GM11168 (cell line): Measurements from ENCODE around the gene TSC2.

ENCODE experiments used
- in situ Hi-C: fragments of 300-500 bp; cut with MboI; formaldehyde crosslinking; loops from one replicate; pipeline ENCODE4 v1.12.0; 2022; ENCODE audit warnings: low sequenced_read_pairs; ENCODE audit not compliant: unreplicated experiment

The TSC2 gene

GRCh38 chr16:2081201-2082084, 33.7 kb downstream of the TSC2 start:
- in situ Hi-C loops = no loop called here

GRCh38 chr16:2082171-2082982, 34.6 kb downstream of the TSC2 start:
- in situ Hi-C loops = no loop called here

GRCh38 chr16:2082983-2083364, 35.2 kb downstream of the TSC2 start:
- in situ Hi-C loops = no loop called here

- in situ Hi-C loops = no loop called here
Measured at GRCh38 chr16:2083409-2083808, 35.6 kb downstream of the TSC2 start.

- in situ Hi-C loops = no loop called here
Measured at GRCh38 chr16:2083876-2084780, 36.3 kb downstream of the TSC2 start.

GRCh38 chr16:2084895-2085625, 37.3 kb downstream of the TSC2 start:
- in situ Hi-C loops = no loop called here

GRCh38 chr16:2085669-2086068, 37.9 kb downstream of the TSC2 start:
- in situ Hi-C loops = no loop called here

GRCh38 chr16:2086106-2086742, 38.4 kb downstream of the TSC2 start:
- in situ Hi-C loops = no loop called here

GRCh38 chr16:2086812-2087747, 39.3 kb downstream of the TSC2 start:
- in situ Hi-C loops = no loop called here

GRCh38 chr16:2087748-2088631, 40.2 kb downstream of the TSC2 start:
- in situ Hi-C loops = no loop called here

GRCh38 chr16:2088759-2089358, 41.1 kb downstream of the TSC2 start:
- in situ Hi-C loops = no loop called here

GRCh38 chr16:2089706-2090480, 42.1 kb downstream of the TSC2 start:
- in situ Hi-C loops = no loop called here

GRCh38 chr16:2090481-2090776, 42.6 kb downstream of the TSC2 start:
- in situ Hi-C loops = no loop called here

- in situ Hi-C loops = no loop called here
Measured at GRCh38 chr16:2090777-2091546, 43.2 kb downstream of the TSC2 start.

GRCh38 chr16:2091547-2092255, 43.9 kb downstream of the TSC2 start:
- in situ Hi-C loops = no loop called here
